ENCODE data around the gene MFAP5. TPM values are rescaled to one million over a fixed set of nuclear protein-coding genes. Genes with fewer than 3 reads are reported as not detected.
A peak's percentile ranks its signal among the peaks of the same experiment; 100 is the strongest.

MFAP5 gene
- polyA plus RNA-seq, 1 of the 3 experiments (the other 2 are of a cell fraction): 19.1 TPM

DNA sequence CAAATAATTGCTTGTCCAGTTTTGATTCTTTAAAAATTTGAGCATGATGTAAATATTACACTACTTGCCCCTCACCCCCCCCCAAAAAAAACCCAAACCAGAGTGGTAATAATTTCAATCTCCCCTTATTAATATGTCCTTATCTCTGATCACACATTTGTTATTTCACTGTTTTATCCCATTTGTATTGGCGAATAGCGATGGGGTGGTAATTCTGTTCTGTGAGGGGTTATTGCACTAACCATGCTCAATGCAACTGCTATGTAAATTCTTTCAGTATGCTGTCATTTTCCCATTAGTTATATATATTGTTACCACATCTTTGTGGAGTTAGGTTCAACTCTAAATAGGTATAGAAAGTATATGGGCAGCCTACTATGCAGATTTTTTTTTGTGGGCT lies 36.3 kb upstream of the MFAP5 start:
- Histone ChIP-seq H3K9ac (peak overlapping the region; percentile 97; the same call in 1 of the 2 replicates), H3K9me3 (no peaks in the 10 kb centered on the region), H3K27ac (ENCODE audit: low read depth in 2 of 2, low read length in 1 of 2) (peak overlapping the region in 1 of 2 experiments; percentile 77; a peak in 1 of 4 replicates), H2AFZ (ENCODE audit: low read depth) (peak overlapping the region; percentile 81; the same call in 1 of the 2 replicates), H3K27me3 (ENCODE audit: insufficient read depth) (no peaks in the 10 kb centered on the region), H3K4me1 (ENCODE audit: control insufficient read depth in 1 of 2, insufficient read depth in 2 of 2, low read depth in 1 of 2, low read length in 1 of 2) (peaks cover 9 to 13% of the 10 kb centered on the region in 2 experiments; a peak in 3 of 4 replicates), H3K4me2 (peak overlapping the region; percentile 83), H3K79me2 (ENCODE audit: insufficient read depth) (peaks cover 54% of the 10 kb centered on the region), H3K9me2 (no peaks in the 10 kb centered on the region), H3F3A (replicated peaks; ENCODE audit: insufficient read depth) (peaks cover 12% of the 10 kb centered on the region), H3K36me3 (replicated peaks in 1 of 2; ENCODE audit: control insufficient read depth in 1 of 2, insufficient read depth in 2 of 2, low read length in 1 of 2) (peaks cover 6 to 13% of the 10 kb centered on the region in 2 experiments), H4K20me1 (ENCODE audit: insufficient read depth) (peaks cover 19% of the 10 kb centered on the region), H3K4me3 (ENCODE audit: low read depth in 2 of 2, low read length in 1 of 2) (peak overlapping the region; percentile 91)
- WGBS (ENCODE audit: low lambda C conversion rate): 0% methylated on average over 2 of the region's 2 CpGs
- TF ChIP-seq RCOR1 (IDR thresholded peaks at IDR 0.05; ENCODE audit: low read length): no peak
- TF ChIP-seq TAF1 (IDR thresholded peaks at IDR 0.05; ENCODE audit: borderline replicate concordance, low read depth, low read length): no peak
- no peak for TF ChIP-seq RFX5 (IDR thresholded peaks at IDR 0.05; ENCODE audit: low read length)
- TF ChIP-seq JUND (IDR thresholded peaks at IDR 0.05): no peak
- no peak for TF ChIP-seq EZH2phosphoT487 (IDR thresholded peaks at IDR 0.05; ENCODE audit: borderline replicate concordance, low read depth)
- no peak for TF ChIP-seq FOSL2 (IDR thresholded peaks at IDR 0.05; ENCODE audit: borderline replicate concordance, low read depth)
- TF ChIP-seq EP300 (IDR thresholded peaks at IDR 0.05; ENCODE audit: borderline replicate concordance in 1 of 2, low read depth in 1 of 2, low read length in 1 of 2): no peak
- no peak for TF ChIP-seq POLR2AphosphoS5 (IDR thresholded peaks at IDR 0.05; ENCODE audit: low read depth, low read length)
- no peak for TF ChIP-seq TEAD4 (IDR thresholded peaks at IDR 0.05; ENCODE audit: borderline replicate concordance, insufficient read depth)
- no peak for TF ChIP-seq TCF12 (IDR thresholded peaks at IDR 0.05)
- no peak for TF ChIP-seq FOXM1 (IDR thresholded peaks at IDR 0.05; ENCODE audit: low read depth)
- DNase-seq: no peak
- POLR2A ChIA-PET: no interaction called here
- CTCF ChIA-PET: interaction anchor here (1.2 kb wide), 1 partner anchor 192 kb away, joined by 4 read pairs; no protein-coding TSS in a partner anchor

DNA sequence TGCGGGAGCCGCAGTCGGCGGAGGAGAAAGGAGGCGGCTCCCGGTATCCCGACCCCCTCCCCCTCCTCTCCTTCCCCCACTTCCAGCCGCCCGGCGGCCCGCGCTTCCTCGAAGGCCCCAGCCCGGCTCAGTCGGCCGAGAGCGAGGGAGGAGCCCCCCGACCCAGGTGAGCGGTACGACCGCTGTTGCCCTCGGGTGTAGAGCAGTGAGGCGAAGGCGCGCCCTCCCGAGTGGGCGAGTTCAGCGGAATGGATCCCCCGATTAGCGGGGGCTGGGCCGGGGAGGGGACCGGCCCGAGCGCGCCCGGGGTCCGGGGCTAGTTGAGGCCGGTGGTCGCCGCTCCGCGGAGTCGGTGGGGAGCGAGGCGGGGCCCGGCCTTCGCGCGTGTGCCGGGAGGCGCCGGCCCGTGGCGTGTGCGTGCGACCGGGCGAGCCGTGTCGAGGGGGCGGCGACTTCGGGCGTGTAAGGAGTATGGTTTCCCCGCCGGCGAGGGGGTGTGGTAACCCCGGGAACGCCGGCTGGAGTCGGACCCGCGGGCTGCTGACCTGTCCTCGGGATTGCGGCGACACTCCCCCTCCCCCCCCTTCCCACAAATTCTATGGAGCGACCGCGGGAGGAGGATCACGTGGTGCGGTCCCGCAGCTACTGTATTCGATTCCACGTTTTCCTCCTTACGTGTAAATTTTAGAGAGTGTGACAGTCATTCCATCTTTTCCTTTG lies 35.7 kb upstream of the MFAP5 start:
- Histone ChIP-seq H3F3A (replicated peaks; ENCODE audit: insufficient read depth) (peaks cover 12% of the 10 kb centered on the region), H3K4me2 (peak overlapping the region; percentile 83), H3K27me3 (ENCODE audit: insufficient read depth) (no peaks in the 10 kb centered on the region), H3K27ac (ENCODE audit: low read depth in 2 of 2, low read length in 1 of 2) (peak overlapping the region; percentile 77 to 86), H3K9me3 (no peaks in the 10 kb centered on the region), H3K79me2 (ENCODE audit: insufficient read depth) (peaks cover 48% of the 10 kb centered on the region), H3K36me3 (replicated peaks in 1 of 2; ENCODE audit: control insufficient read depth in 1 of 2, insufficient read depth in 2 of 2, low read length in 1 of 2) (peaks cover 6 to 13% of the 10 kb centered on the region in 2 experiments), H2AFZ (ENCODE audit: low read depth) (peak overlapping the region; percentile 81; the same call in 1 of the 2 replicates), H4K20me1 (ENCODE audit: insufficient read depth) (peaks cover 19% of the 10 kb centered on the region), H3K4me3 (ENCODE audit: low read depth in 2 of 2, low read length in 1 of 2) (peak overlapping the region; percentile 91), H3K9ac (peak overlapping the region; percentile 97), H3K9me2 (no peaks in the 10 kb centered on the region), H3K4me1 (ENCODE audit: control insufficient read depth in 1 of 2, insufficient read depth in 2 of 2, low read depth in 1 of 2, low read length in 1 of 2) (peaks cover 9 to 13% of the 10 kb centered on the region in 2 experiments; a peak in 3 of 4 replicates)
- WGBS (ENCODE audit: low lambda C conversion rate): under 1% methylated on average over 19 of the region's 85 CpGs
- ChIA-PET CTCF (interaction anchor here (0.9 to 1.4 kb wide), 5 partner anchors 83 to 252 kb away, joined by 3 to 6 read pairs (median 4); partner anchors contain the start of gene M6PR), POLR2A (interaction anchor here (0.5 to 0.9 kb wide), 2 partner anchors 11 kb away, joined by 3 to 4 read pairs; no protein-coding TSS in a partner anchor)
- peak; percentile 86 for DNase-seq
- TF ChIP-seq SIN3A (IDR thresholded peaks at IDR 0.05; ENCODE audit: borderline replicate concordance, low read depth, low read length) (0 out of 2 replicates have a peak, but pooled peaks have one; percentile 19), RCOR1 (IDR thresholded peaks at IDR 0.05; ENCODE audit: low read length) (no peak), TCF12 (IDR thresholded peaks at IDR 0.05) (no peak), EZH2phosphoT487 (IDR thresholded peaks at IDR 0.05; ENCODE audit: borderline replicate concordance, low read depth) (no peak), NRF1 (IDR thresholded peaks at IDR 0.05; ENCODE audit: low read depth, low read length) (no peak), MAX (IDR thresholded peaks at IDR 0.05; ENCODE audit: low read depth) (no peak), MEF2A (IDR thresholded peaks at IDR 0.05; ENCODE audit: borderline replicate concordance, low read depth) (no peak), RXRA (IDR thresholded peaks at IDR 0.05; ENCODE audit: borderline replicate concordance, low read depth) (no peak), RAD21 (IDR thresholded peaks at IDR 0.05; ENCODE audit: low read length) (no peak), YY1 (IDR thresholded peaks at IDR 0.05; ENCODE audit: low read depth) (no peak), EP300 (IDR thresholded peaks at IDR 0.05; ENCODE audit: borderline replicate concordance in 1 of 2, low read depth in 1 of 2, low read length in 1 of 2) (no peak), TAF1 (IDR thresholded peaks at IDR 0.05; ENCODE audit: borderline replicate concordance, low read depth, low read length) (0 out of 2 replicates have a peak, but pooled peaks have one; percentile 6), POLR2AphosphoS5 (IDR thresholded peaks at IDR 0.05; ENCODE audit: low read depth, low read length) (no peak), TEAD4 (IDR thresholded peaks at IDR 0.05; ENCODE audit: borderline replicate concordance, insufficient read depth) (0 out of 2 replicates have a peak, but pooled peaks have one; percentile 13), IRF3 (IDR thresholded peaks at IDR 0.05; ENCODE audit: low read depth, low read length) (no peak), JUND (IDR thresholded peaks at IDR 0.05) (no peak), FOXJ3 (CRISPR knock-in tag; IDR thresholded peaks at IDR 0.05) (no peak), FOXM1 (IDR thresholded peaks at IDR 0.05; ENCODE audit: low read depth) (no peak), RFX5 (IDR thresholded peaks at IDR 0.05; ENCODE audit: low read length) (no peak)
- TF ChIP-seq, protein P1, sequence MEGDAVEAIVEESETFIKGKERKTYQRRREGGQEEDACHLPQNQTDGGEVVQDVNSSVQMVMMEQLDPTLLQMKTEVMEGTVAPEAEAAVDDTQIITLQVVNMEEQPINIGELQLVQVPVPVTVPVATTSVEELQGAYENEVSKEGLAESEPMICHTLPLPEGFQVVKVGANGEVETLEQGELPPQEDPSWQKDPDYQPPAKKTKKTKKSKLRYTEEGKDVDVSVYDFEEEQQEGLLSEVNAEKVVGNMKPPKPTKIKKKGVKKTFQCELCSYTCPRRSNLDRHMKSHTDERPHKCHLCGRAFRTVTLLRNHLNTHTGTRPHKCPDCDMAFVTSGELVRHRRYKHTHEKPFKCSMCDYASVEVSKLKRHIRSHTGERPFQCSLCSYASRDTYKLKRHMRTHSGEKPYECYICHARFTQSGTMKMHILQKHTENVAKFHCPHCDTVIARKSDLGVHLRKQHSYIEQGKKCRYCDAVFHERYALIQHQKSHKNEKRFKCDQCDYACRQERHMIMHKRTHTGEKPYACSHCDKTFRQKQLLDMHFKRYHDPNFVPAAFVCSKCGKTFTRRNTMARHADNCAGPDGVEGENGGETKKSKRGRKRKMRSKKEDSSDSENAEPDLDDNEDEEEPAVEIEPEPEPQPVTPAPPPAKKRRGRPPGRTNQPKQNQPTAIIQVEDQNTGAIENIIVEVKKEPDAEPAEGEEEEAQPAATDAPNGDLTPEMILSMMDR (IDR thresholded peaks at IDR 0.05): no peak
